OCI-LY3 (cell line): Measurements from ENCODE around the gene PSMG3.

Experiments
- H2AFZ ChIP-seq: fragments of 200-600, 300-600 bp; shearing (Covaris generic); 2 replicates; pipeline ENCODE4 v1.6.0; 2014; ENCODE audit warnings: antibody characterized with exemption, low read depth, low read length
- H3K27ac ChIP-seq: fragments of 200-600, 300-600 bp; sonication (generic); 2 replicates; pipeline ENCODE4 v1.5.1; 2014; ENCODE audit warnings: mild to moderate bottlenecking, low read length, moderate library complexity, mixed read lengths
- H3K27me3 ChIP-seq: fragments of 200-600, 300-600 bp; sonication (generic); 2 replicates; pipeline ENCODE4 v1.6.1; 2014; ENCODE audit warnings: low read depth, low read length, mixed read lengths
- H3K36me3 ChIP-seq: fragments of 200-600, 300-600 bp; sonication (generic); replicated peaks from 2 replicates; pipeline ENCODE3; 2014; ENCODE audit warnings: low read depth, low read length, mixed read lengths
- H3K4me1 ChIP-seq: fragments of 300-600, 200-600 bp; sonication (generic); 2 replicates; pipeline ENCODE4 v1.6.1; 2014; ENCODE audit warnings: low read length, mixed read lengths
- H3K4me2 ChIP-seq: fragments of 200-600, 300-600 bp; sonication (generic); 2 replicates; pipeline ENCODE4 v1.6.1; 2014; ENCODE audit warnings: low read length, mixed read lengths
- H3K4me3 ChIP-seq: fragments of 300-600, 200-600 bp; sonication (generic); 2 replicates; pipeline ENCODE4 v1.5.1; 2014; ENCODE audit warnings: antibody characterized with exemption, mild to moderate bottlenecking, low read length, moderate library complexity
- H3K79me2 ChIP-seq: fragments of 300-600, 200-600 bp; shearing (Covaris generic); 2 replicates; pipeline ENCODE4 v1.6.1; 2014; ENCODE audit warnings: mild to moderate bottlenecking, low read length, mixed read lengths
- H3K9ac ChIP-seq: fragments of 300-600, 200-600 bp; shearing (Covaris generic); 2 replicates; pipeline ENCODE4 v1.6.0; 2014; ENCODE audit warnings: mild to moderate bottlenecking, low read length, moderate library complexity
- H3K9me3 ChIP-seq: fragments of 200-600, 300-600 bp; shearing (Covaris generic); 2 replicates; pipeline ENCODE4 v1.6.1; 2014; ENCODE audit warnings: low read length, mixed read lengths; ENCODE audit not compliant: insufficient read depth
- H4K20me1 ChIP-seq: fragments of 200-600, 300-600 bp; sonication (generic); 2 replicates; pipeline ENCODE4 v1.6.1; 2016; ENCODE audit warnings: low read length, mixed read lengths; ENCODE audit not compliant: insufficient read depth
- EZH2phosphoT487 ChIP-seq: fragments of 200-600 bp; shearing (Covaris generic); IDR thresholded peaks from 2 replicates; pipeline ENCODE4 v1.6.1; 2018; ENCODE audit warnings: antibody characterized with exemption, mixed run types, low read depth
- TF ChIP-seq, protein P1 (sequence below): fragments of 200-600, 300-600 bp; sonication (generic); IDR thresholded peaks from 2 replicates; pipeline ENCODE4 v1.5.1; 2014; ENCODE audit warnings: antibody characterized with exemption, low read length, low read depth

The PSMG3 gene

DNA sequence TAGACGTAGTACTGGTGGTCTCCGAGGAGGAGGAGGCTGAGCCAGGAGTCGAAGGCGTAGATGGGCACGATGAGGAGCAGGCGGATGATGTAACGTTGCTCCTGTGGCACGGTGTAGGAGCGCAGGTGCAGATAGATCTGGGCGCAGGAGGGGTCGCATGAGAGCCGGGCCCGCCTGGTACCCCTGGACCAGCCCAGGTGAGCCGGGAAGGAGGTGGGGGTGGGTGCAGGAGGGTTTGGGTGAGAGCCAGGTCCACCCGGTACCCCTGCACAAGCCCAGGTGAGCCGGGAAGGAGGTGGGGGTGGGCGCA is 19.0 kb downstream of the PSMG3 start:
- peaks cover 5% of the 10 kb centered on the region for H3K4me1 ChIP-seq
- TF ChIP-seq, protein P1, sequence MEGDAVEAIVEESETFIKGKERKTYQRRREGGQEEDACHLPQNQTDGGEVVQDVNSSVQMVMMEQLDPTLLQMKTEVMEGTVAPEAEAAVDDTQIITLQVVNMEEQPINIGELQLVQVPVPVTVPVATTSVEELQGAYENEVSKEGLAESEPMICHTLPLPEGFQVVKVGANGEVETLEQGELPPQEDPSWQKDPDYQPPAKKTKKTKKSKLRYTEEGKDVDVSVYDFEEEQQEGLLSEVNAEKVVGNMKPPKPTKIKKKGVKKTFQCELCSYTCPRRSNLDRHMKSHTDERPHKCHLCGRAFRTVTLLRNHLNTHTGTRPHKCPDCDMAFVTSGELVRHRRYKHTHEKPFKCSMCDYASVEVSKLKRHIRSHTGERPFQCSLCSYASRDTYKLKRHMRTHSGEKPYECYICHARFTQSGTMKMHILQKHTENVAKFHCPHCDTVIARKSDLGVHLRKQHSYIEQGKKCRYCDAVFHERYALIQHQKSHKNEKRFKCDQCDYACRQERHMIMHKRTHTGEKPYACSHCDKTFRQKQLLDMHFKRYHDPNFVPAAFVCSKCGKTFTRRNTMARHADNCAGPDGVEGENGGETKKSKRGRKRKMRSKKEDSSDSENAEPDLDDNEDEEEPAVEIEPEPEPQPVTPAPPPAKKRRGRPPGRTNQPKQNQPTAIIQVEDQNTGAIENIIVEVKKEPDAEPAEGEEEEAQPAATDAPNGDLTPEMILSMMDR: no peak
- H3K27me3 ChIP-seq: no peaks in the 10 kb centered on the region
- no peak overlapping the region for H3K4me3 ChIP-seq
- H3K9me3 ChIP-seq: no peaks in the 10 kb centered on the region
- no peak overlapping the region for H3K4me2 ChIP-seq
- no peaks in the 10 kb centered on the region for H3K36me3 ChIP-seq
- H2AFZ ChIP-seq: no peak overlapping the region
- H3K9ac ChIP-seq: no peak overlapping the region
- H4K20me1 ChIP-seq: no peaks in the 10 kb centered on the region
- no peaks in the 10 kb centered on the region for H3K79me2 ChIP-seq
- no peak overlapping the region for H3K27ac ChIP-seq

DNA sequence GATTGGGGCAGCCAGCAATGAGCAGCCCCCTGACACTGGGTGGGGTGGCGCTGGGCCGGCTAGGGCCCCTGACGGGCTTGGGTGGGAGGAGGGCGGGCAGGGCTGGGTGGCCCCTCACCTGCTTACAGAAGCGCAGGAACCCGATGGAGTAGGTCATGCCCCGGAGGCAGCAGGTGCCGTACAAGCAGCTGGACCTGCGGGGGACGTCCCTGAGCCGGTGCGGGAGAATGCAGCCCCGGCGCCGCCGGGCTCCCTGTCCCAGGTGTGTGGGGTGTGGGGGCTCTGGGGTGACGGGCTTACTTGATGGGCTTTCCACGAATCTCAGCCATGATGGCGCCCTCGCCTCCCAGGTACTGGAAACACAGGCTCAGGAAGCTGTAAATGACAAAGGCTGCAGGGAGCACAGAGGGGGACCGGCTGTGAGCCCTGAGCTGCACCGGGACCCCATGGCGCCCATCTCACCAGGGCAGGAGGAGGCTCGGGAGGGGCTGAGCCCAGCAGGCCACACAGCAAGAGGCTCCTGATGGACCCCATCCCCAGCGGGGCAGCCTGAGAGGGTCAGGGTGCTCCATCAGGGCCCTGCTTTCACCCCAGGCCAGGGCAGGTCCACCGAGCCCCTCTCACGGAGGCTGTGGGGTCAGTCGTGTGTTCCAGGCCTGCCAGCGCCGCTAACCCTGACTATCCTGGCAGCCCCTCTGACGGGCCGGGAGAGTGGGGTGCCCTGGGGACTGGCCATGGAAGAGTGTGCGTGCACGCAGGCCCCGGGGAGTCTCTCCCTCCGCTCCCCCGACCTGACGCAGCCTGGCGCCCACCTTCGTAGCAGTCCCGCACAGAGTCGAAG is 19.6 kb downstream of the PSMG3 start:
- no peak for TF ChIP-seq EZH2phosphoT487
- TF ChIP-seq, protein P1: no peak
- Histone ChIP-seq H3K27ac (no peak overlapping the region), H4K20me1 (no peaks in the 10 kb centered on the region), H3K4me1 (no peaks in the 10 kb centered on the region), H3K36me3 (no peaks in the 10 kb centered on the region), H3K27me3 (no peaks in the 10 kb centered on the region), H2AFZ (no peak overlapping the region), H3K4me3 (no peak overlapping the region), H3K79me2 (no peaks in the 10 kb centered on the region), H3K9ac (no peak overlapping the region), H3K4me2 (no peak overlapping the region), H3K9me3 (no peaks in the 10 kb centered on the region)

DNA sequence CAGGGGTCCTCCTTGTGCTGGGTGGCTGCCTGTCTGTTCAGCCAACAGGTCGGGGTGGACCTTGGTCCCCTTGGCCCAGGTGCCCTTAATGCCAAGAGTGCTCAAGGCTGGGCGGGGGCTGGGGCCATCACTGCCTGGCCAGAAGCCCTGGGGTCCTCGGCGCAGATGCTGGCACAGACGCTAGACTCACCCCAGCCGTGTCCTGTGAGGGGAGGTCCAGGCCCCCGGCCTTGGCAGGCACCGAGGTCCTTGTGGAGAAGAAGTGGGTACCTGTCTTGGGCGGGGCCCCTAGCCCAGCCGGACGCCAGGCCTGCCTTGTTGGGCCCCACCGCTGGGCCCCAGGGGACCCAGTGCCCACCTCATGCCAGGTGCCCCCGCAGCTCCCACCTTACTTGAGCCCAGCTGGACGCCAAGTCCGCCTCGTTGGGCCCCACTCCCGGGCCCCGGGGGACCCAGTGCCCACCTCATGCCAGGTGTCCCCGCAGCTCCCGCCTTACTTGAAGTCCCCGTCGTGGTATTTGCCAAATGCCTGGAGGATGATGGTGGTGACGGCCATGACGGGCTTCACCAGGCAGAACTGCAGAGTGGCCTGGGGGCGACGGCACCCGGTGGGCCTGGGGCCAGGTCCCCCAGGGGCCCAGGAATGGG is 20.4 kb downstream of the PSMG3 start:
- Histone ChIP-seq H3K79me2 (no peaks in the 10 kb centered on the region), H4K20me1 (no peaks in the 10 kb centered on the region), H3K4me1 (no peaks in the 10 kb centered on the region), H3K27ac (no peak overlapping the region), H3K9ac (no peak overlapping the region), H3K9me3 (no peaks in the 10 kb centered on the region), H3K27me3 (no peaks in the 10 kb centered on the region), H3K4me2 (no peak overlapping the region), H2AFZ (no peak overlapping the region), H3K4me3 (no peak overlapping the region), H3K36me3 (no peaks in the 10 kb centered on the region)
- TF ChIP-seq, protein P1: no peak
- TF ChIP-seq EZH2phosphoT487: no peak

DNA sequence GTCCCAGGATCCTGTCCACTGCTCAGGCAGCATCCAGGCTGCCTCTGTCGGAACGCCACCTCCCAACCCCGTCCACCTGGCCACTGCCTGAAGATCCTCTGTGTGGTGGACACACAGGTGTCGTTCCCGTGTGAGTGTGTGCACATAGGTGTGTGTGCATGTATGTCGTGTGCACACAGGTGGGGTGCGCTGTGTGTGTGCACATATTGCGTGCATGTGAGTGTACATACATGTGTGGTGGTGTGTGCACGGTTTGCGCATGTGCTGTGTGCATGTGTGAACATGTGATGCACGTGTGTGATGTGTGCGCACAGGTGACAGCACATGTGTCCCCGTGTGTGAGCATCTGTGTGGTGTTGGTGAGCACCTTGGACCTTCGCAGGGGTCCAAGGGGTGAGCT is 20.9 kb downstream of the PSMG3 start:
- Histone ChIP-seq H3K27ac (no peak overlapping the region), H3K9me3 (no peaks in the 10 kb centered on the region), H3K4me1 (no peaks in the 10 kb centered on the region), H2AFZ (no peak overlapping the region), H3K4me2 (no peak overlapping the region), H3K36me3 (no peaks in the 10 kb centered on the region), H4K20me1 (no peaks in the 10 kb centered on the region), H3K79me2 (no peaks in the 10 kb centered on the region), H3K27me3 (no peaks in the 10 kb centered on the region), H3K9ac (no peak overlapping the region), H3K4me3 (no peak overlapping the region)
- TF ChIP-seq, protein P1: no peak
- no peak for TF ChIP-seq EZH2phosphoT487
